ENCODE results near the gene CNIH4.
"Not testable (repeated sequence)": the region's sequence is repeated elsewhere in the genome, so short reads cannot be mapped to it uniquely, and the experiment has no call there.

CNIH4 gene

GRCh38 chr1:224356685-224357625 lies at the start of gene CNIH4:
CNIH4 (plus strand) TSS chr1:224356879; CDS start chr1:224356925, 46 bp downstream.
- DNase-seq (ENCODE audit: low read depth in 1 of 2, low spot score in 1 of 2) = peak; percentile 79

DNA sequence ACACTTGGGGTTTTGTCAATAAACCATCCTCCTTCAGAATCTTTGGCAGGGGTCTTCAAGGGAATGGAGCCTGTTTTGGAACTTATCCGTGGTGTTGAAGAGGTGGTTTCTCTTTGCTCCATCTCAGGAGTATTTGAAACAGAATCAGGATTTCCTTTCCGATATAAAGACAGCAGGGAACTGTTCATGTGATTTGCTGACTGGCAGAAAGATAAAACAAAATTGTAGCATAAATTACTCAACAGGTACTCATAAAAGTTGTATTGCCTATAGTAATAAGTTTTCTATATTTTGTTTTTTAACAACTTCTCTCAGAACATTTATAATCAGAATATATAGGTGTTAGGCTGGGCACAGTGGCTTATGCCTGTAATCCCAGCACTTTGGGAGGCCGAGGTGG lies 48.6 kb upstream of the CNIH4 start:
- no peak for DNase-seq (ENCODE audit: low read depth in 1 of 2, low spot score in 1 of 2)

DNA sequence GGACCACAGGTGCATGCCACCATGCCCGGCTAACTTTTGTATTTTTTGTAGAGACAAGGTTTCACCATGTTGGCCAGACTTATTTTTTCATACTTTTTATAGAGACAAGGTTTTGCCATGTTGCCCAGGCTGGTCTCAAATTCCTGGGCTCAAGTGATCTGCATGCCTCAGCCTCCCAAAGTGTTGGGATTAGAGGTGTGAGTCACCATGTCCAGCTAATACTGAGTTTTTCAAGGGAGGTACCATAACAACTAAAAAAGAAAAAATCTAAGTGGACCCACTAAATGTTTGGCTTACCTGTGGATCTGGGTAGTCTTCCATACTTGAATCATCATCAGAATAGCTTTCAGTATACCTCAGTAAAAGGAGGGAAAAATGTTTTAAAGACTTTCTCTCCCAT lies 45.2 kb upstream of the CNIH4 start:
- DNase-seq (ENCODE audit: low read depth in 1 of 2, low spot score in 1 of 2) = not testable (repeated sequence)

DNA sequence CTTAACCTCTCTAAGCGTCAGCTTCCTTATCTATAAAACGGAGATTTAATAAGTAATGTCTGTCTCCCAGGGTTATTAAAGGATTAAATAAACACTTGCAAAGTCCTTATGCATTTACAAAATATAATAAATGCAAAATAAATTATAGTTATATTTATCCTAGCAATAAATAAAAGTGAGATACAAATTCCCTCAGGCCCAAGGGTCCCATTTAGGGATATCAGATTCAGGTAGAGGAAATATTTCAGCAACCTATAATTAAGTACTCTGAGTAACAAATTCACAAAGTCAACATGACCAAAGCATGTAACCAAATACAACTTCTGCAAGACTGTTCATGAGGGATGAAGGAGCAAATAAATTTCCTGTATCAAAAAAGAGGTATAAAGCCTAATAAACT lies 44.7 kb upstream of the CNIH4 start:
- DNase-seq (ENCODE audit: low read depth in 1 of 2, low spot score in 1 of 2) = no peak

DNA sequence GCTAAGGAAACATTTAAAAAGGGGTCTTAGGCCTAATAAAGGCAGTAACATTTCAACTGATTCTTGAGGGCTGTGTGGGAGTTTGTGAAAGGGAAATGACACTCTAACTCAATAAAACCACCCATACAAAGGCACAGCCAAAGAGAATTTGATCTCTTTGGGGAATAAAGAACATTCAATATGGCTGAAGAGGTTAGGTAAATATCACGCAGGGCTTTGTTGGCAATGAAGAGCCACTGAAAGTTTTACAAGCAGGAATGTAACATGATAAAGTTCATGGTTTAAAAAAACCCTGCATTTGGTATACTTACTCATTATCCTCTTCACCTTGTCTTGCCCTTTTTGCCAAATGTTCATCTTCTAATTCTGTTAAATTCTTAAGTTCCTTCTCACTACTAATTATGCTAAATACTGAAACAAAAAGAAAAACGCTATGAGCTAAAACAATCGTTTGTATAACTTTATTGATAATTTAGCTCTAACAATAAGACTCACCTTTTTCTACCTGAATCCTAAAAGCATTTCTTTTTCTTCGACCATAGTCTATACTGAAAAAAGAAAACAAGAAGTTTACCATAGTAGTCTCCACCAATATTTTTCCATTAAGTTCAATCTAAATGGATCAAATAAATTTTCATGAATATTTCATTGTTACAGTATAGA lies 39.2 kb upstream of the CNIH4 start:
- DNase-seq (ENCODE audit: low read depth in 1 of 2, low spot score in 1 of 2) = no peak

- DNase-seq (ENCODE audit: low read depth in 1 of 2, low spot score in 1 of 2) = no peak
These were observed 35.0 kb upstream of the CNIH4 start for GRCh38 chr1:224321706-224322105.

DNA sequence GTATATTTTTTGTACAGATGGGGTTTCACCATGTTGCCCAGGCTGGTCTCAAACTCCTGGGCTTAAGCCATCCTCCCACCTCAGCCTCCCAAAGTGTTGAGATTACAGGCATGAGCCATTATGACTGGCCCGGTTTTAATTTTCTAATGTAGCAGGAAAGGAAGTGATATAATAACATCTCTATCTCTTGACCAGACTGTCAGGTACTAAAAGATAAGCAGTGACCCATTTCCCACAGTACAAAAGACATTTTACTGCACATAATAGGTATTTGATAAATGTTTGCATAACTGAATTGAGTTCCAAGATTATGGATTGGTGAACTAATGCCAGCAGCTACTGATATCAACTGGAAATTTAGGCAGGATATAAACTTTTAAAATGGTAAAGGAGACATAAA lies 30.7 kb upstream of the CNIH4 start:
- DNase-seq (ENCODE audit: low read depth in 1 of 2, low spot score in 1 of 2) = no peak

DNA sequence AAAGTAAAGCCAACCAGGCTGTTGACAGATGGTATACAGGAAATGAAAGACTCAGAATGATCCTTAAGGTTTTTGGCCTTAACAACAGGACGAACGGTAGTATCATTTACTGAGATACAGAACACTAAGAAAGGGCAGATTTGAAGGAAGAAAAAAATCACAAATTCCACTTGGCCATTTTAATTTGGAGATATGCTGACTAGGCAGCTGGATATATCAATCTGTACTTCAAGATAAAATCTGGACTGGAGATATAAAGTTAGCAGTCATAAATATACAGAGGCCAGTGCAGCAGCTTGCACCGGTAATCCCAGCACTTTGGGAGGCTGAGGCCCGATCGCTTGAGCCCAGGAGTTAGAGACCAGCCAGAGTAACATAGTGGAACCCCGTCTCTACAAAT lies 28.0 kb upstream of the CNIH4 start:
- DNase-seq (ENCODE audit: low read depth in 1 of 2, low spot score in 1 of 2) = no peak

- no peak for DNase-seq (ENCODE audit: low read depth in 1 of 2, low spot score in 1 of 2)
These were observed 27.2 kb upstream of the CNIH4 start for GRCh38 chr1:224329484-224329841.

DNA sequence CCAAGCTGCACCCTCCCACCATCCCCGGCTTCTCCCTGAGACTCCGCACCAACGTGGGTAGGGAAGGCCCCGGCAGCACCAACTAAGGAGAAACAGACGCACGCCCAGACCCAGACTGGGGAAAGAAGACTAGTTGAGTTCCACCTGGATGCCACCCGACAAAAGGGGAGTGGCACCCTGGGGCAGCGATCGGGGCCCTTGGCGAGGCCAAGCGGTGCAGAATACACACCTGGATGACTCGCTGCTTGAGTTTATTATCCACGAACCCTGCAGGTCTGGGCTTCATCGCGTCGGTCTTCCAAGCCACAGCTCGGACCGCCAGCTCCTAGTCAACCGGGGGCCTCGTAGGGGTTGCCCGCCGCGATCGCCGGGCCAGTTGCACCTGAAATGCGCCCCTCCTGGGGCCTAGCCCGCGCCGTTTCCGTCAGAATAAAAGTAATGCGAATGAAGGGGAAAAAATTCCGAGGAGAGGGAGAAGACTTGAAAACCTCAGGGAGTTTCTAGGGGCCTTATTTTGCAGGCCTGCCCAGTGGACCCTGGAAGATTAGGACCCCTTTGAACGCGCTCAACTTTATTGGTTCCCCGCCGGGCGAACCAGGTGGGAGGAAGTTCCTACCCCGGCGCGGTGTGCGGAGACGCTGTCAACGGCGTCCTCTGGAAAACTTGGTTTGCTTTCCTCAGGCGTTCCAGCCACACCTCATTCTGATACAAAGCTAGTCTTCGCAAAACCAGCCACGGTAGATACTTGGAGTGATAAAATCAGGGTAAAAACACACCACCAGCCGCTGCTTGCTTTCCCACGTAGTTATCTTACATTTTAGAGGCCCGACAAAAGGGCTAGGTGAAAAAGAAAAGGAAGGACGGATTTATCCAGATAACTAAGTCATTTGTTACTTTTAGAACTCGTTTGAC lies 26.6 kb upstream of the CNIH4 start, which contains the start of gene NVL:
NVL (minus strand) TSS at position 331 of the 912 bp plus-strand sequence; CDS start at position 286, 45 bp downstream.
- peak; percentile 60 to 66 for DNase-seq (ENCODE audit: low read depth in 1 of 2, low spot score in 1 of 2)

- DNase-seq (ENCODE audit: low read depth in 1 of 2, low spot score in 1 of 2) = no peak
These were observed 25.4 kb upstream of the CNIH4 start for GRCh38 chr1:224331326-224331725.

GRCh38 chr1:224331824-224332223 lies 24.9 kb upstream of the CNIH4 start:
- DNase-seq (ENCODE audit: low read depth in 1 of 2, low spot score in 1 of 2) = no peak

DNA sequence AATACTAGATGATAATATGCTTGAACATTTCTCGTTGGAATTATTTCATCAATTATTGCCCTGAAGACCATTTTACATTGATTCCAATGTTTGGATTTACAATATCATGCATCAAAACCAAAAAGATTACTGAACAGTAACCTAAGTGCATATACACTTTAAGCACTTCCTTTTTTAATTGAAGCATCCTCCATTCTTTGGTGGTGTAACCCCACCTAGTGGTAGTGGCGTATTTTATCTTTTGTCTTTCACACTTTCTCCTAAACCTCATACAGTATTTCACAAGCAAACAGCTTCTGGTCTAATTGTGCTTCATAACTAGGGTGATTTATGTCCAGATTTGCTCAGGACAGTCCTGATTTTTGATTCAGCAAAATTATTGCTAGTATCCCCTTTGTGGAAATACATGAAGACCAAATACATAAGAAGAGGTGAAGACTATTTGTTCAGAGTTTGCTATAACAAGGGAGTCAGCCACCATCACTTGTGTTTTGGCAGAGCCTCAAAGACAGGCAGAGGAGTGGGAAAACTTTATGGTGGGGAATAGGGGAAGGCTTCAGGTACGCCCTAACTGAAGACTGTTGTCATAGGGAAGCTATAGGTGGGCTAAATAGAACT lies 23.3 kb upstream of the CNIH4 start:
- no peak for DNase-seq (ENCODE audit: low read depth in 1 of 2, low spot score in 1 of 2)

DNA sequence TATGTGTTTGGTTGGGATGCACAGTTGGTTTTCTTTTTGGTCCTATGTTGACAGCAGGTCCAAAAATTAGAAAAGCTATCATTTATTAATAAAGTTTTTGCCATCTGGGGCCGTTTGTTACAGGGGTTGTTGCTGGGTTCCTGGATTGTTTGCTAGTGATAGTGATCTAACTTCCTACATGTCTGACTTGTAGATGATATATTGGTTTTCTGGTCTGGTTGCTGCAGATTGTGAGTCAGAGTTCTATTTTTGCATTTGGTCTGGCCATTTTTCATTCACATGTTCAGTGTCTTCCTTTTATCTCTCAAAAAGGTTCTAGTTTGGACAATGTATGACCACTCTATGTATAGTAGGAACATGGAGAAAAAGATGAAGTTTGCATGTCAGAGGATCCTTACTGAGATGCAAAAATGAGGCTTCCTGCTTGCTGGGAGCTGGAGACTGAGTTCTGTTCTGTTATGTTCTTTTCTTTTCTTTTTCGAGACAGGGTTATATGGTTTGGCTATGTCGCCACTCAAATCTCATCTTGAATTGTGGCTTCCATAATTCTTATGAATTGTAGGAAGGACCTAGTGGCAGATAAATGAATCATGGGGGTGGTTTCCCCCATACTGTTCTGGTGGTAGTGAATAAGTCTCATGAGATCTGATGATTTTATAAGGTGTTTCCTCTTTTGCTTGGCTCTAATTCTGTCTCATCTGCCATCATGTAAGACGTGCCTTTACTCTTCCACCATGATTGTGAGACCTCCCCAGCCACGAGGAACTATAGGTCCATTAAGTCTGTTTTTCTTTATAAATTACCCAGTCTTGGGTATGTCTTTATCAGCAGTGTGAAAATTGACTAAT lies 22.5 kb upstream of the CNIH4 start:
- no peak for DNase-seq (ENCODE audit: low read depth in 1 of 2, low spot score in 1 of 2)

DNA sequence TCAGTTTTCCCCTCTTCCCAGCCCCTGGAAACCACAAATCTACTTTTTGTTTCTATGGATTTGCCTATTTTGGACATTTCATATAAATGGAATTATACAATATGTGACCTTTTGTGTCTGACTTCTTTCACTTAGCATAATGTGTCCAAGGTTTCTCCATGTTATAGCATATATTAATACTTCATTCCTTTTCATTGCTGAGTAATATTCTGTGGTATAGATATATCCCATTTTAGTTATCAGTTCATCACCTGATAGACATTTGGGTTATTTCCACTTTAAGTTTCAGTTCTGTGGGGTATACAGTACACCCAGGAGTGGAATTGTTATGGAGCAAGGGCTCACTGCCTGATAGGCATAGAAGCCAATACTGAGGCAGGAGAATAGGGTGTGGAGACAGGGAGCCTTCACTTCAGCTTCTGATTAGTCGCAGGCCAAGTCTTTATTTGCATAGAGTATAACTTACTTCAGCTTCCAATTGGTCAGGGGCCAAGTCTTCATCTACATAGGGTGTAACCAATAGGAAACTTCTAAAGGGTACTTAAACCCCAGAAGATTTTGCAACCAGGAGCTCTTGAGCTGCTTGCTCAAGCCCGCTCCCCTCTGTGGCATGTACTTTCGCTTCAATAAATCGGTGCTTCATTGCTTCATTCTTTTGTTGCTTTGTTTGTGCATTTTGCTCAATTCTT lies 18.4 kb upstream of the CNIH4 start:
- no peak for DNase-seq (ENCODE audit: low read depth in 1 of 2, low spot score in 1 of 2)

DNA sequence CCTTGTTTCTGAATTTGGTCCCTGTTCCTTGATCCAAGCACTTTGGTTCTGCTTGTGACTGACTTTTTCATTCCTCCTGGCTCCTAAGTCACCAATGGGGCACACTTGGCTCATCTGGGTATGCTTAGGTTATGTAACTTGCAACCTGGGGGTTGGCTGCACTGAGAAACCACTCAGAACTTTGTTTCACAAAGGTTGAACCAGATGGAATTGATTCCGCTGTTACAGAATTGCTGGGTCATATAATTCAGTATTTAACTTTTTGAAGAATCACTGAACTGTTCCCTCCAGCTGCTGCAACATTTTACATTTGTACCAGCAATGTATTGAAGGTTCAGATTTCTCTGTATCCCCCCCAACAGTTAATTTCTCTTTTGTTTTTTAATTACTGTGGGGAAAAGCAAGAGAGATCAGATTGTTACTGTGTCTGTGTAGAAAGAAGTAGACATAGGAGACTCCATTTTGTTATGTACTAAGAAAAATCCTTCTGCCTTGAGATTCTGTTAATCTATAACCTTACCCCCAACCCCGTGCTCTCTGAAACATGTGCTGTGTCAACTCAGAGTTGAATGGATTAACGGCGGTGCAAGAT lies 17.1 kb upstream of the CNIH4 start:
- no peak for DNase-seq (ENCODE audit: low read depth in 1 of 2, low spot score in 1 of 2)

- DNase-seq (ENCODE audit: low read depth in 1 of 2, low spot score in 1 of 2) = peak in 1 of 2 donors; percentile 5
These were observed 16.0 kb upstream of the CNIH4 start for GRCh38 chr1:224340453-224341384.

GRCh38 chr1:224343679-224344078 lies 13.0 kb upstream of the CNIH4 start:
- no peak for DNase-seq (ENCODE audit: low read depth in 1 of 2, low spot score in 1 of 2)
